Measurements from ENCODE around the gene BTG4.

DNA sequence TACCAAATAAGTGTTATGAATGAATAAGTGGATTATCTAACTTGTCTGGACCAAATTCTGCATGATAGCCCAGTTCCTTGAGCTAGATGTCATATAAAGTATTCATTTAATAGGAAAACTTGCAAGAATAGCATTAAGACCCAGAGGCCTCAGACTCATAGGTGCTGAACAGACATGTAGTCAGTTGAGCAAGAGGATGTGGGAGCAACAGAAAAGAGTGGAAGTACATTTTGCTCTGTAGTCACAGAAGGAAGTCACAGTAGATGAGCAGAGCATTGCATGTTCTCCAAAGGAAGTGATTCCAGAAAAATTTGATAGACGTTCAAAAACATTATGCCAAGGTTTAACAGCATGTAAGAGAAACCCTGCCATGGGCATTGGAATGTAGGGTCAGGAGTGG, 11.9 kb upstream of the BTG4 start:
- TF ChIP-seq, protein P1, sequence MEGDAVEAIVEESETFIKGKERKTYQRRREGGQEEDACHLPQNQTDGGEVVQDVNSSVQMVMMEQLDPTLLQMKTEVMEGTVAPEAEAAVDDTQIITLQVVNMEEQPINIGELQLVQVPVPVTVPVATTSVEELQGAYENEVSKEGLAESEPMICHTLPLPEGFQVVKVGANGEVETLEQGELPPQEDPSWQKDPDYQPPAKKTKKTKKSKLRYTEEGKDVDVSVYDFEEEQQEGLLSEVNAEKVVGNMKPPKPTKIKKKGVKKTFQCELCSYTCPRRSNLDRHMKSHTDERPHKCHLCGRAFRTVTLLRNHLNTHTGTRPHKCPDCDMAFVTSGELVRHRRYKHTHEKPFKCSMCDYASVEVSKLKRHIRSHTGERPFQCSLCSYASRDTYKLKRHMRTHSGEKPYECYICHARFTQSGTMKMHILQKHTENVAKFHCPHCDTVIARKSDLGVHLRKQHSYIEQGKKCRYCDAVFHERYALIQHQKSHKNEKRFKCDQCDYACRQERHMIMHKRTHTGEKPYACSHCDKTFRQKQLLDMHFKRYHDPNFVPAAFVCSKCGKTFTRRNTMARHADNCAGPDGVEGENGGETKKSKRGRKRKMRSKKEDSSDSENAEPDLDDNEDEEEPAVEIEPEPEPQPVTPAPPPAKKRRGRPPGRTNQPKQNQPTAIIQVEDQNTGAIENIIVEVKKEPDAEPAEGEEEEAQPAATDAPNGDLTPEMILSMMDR (conservative IDR thresholded peaks at IDR 0.05; ENCODE audit: low read depth in 2 of 2): no peak
- TF ChIP-seq EZH2 (IDR thresholded peaks at IDR 0.05; ENCODE audit: low read depth, unreplicated experiment): no peak
- TF ChIP-seq, protein P2, sequence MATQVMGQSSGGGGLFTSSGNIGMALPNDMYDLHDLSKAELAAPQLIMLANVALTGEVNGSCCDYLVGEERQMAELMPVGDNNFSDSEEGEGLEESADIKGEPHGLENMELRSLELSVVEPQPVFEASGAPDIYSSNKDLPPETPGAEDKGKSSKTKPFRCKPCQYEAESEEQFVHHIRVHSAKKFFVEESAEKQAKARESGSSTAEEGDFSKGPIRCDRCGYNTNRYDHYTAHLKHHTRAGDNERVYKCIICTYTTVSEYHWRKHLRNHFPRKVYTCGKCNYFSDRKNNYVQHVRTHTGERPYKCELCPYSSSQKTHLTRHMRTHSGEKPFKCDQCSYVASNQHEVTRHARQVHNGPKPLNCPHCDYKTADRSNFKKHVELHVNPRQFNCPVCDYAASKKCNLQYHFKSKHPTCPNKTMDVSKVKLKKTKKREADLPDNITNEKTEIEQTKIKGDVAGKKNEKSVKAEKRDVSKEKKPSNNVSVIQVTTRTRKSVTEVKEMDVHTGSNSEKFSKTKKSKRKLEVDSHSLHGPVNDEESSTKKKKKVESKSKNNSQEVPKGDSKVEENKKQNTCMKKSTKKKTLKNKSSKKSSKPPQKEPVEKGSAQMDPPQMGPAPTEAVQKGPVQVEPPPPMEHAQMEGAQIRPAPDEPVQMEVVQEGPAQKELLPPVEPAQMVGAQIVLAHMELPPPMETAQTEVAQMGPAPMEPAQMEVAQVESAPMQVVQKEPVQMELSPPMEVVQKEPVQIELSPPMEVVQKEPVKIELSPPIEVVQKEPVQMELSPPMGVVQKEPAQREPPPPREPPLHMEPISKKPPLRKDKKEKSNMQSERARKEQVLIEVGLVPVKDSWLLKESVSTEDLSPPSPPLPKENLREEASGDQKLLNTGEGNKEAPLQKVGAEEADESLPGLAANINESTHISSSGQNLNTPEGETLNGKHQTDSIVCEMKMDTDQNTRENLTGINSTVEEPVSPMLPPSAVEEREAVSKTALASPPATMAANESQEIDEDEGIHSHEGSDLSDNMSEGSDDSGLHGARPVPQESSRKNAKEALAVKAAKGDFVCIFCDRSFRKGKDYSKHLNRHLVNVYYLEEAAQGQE (IDR thresholded peaks at IDR 0.05; ENCODE audit: unreplicated experiment): no peak

Data from GM23338 (cell line).